ENCODE data around the gene NUP43.
A peak's percentile ranks its signal among the peaks of the same experiment; 100 is the strongest.
"Not testable (repeated sequence)": the region's sequence is repeated elsewhere in the genome, so short reads cannot be mapped to it uniquely, and the experiment has no call there.

Gene NUP43, protein sequence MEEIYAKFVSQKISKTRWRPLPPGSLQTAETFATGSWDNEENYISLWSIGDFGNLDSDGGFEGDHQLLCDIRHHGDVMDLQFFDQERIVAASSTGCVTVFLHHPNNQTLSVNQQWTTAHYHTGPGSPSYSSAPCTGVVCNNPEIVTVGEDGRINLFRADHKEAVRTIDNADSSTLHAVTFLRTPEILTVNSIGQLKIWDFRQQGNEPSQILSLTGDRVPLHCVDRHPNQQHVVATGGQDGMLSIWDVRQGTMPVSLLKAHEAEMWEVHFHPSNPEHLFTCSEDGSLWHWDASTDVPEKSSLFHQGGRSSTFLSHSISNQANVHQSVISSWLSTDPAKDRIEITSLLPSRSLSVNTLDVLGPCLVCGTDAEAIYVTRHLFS

DNA sequence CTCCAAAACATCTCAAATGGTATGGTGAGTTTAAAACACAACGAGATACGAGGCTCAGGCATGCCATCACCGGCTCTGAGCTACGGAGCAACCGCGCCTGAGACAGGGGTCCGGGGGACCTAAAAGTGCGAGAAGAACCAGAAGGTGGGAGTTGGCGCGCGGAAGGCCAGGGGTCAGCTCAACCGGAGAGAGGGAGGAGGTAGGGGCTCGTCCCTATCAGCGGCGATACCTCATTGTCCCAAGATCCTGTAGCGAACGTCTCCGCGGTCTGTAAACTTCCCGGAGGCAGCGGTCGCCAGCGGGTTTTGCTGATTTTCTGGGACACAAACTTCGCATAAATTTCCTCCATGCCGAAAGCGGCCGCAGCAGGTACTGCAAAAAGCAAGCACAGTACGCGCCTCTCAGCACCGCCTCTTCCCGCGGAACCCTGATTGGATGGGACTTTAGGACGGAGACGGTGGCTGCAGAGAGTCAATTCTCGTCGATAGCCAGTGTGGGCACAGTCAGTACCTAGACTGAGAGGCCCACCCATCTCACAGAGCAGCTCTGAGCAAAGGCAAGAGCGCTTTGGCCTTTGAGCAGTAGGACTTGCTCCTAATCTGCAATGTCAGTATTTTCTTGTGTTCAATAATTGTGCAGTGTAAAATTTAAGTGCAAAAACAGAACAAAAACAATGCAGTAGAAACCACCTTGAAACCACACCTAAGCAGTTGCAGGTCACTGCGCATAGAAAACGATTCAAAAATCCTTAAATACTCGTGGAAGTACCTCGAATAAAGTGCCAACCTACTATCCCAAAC, at the start of gene NUP43:
Gene NUP43, minus strand, starts transcription at position 383 of the 800 bp plus-strand sequence. Its CDS starts 34 bp downstream, at position 349.
- peak; percentile 91 for DNase-seq (ENCODE audit: low spot score)

DNA sequence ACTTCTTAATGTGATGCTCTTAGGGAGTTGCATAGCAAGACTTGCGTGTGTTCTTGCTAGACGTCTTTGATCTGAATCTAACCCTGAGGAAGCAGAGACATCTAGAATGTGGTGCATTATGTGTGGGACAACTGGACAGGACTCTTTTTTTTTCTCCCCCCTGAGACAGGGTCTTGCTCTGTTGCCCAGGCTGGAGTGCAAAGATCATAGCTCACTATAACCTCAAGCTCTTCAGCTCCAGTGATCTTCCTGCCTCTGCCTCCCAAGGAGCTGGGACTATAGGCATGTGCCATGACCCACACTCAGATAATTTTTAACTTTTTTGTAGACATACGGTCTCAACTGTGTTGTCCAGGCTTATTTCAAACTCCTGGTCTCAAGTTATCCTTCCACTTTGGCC, 37.2 kb upstream of the NUP43 start:
- DNase-seq (ENCODE audit: low spot score) = no peak

DNA sequence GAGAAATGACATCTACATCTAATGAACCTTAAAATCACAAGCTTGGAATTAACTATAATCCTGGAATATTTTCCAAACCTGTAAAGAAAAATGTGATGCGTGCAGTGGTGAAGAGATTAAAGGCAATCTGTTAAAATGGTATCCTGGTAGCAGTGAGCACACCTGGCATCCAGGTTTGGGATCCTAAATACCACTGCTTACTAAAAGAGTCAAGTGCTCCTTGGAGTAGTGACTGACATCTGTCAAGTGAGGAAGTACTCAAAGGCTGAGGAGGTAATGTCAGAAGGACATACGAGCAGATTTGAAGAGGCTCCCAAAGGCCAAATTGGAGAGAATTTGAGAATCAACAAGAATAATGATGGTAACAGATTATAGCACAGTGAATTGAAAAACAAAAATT, 36.0 kb upstream of the NUP43 start:
- no peak for DNase-seq (ENCODE audit: low spot score)

DNA sequence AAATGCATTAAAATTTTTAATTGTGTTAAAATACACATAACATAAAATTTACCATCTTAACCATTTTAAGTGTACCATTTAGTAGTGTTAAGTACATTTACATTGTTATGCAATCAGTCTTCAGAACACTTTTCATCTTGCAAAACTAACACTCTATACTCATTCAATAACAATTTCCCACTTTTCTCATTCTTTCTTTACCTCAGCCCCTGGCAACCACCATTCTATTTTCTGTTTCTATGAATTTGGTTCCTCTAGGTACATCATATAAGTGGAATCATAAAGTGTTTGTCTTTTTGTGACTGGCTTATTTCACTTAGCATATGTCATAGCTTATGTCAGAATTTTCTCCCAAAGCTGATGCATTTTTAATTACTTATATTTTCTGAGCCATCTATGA, 35.4 kb upstream of the NUP43 start:
- no peak for DNase-seq (ENCODE audit: low spot score)

DNA sequence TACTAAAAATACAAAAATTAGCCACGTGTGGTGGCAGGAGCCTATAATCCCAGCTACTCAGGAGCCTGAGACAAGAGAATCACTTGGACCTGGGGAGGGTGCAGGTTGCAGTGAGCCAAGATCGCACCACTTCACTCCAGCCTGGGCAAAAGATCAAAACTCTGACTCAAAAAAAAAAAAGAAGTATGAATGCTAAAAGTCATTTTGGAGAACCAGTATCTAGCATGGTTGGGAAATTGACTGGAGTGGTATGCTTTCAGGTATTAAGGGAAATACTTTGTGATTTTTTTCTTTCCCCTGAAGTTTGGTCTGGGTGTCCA, 33.3 kb upstream of the NUP43 start:
- DNase-seq (ENCODE audit: low spot score) = no peak

DNA sequence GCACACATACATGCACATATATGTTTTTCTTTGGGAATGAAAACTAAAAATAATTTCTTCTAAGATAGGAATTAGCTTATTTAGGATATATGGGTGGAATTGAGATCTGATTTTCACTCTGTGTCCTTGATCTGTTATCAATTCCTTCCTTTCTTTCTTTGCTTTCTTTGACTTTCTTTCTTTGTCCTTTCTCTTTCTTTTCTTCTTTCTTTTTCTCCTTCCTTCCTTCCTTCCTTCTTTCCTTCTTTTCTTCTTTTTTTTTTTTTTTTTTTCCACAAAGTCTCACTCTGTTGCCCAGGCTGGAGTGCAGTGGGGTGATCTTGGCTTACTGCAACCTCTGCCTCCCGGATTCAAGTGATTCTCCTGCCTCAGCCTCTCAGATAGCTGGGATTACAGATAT, 31.3 kb upstream of the NUP43 start:
- DNase-seq (ENCODE audit: low spot score) = no peak

DNA sequence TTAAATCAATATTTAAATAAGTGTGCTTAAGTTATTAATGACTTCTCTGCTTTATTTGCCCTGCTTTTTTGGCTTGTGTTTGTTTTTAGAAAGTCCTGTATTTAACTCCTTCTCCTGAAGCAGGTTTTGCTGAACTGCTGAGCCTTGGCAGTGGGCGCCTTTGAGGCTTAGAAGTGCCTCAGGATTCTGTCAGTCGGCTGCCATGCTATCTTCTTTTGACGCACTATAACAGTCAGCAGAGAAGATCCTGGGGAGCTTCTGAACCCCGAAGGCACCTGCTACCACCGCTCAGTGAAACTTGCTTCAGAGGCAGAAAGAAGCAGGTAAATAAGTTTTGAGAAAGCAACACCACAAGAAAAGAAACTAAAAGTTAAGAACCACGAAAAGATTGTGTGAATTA, 25.6 kb upstream of the NUP43 start:
- DNase-seq (ENCODE audit: low spot score) = no peak

DNA sequence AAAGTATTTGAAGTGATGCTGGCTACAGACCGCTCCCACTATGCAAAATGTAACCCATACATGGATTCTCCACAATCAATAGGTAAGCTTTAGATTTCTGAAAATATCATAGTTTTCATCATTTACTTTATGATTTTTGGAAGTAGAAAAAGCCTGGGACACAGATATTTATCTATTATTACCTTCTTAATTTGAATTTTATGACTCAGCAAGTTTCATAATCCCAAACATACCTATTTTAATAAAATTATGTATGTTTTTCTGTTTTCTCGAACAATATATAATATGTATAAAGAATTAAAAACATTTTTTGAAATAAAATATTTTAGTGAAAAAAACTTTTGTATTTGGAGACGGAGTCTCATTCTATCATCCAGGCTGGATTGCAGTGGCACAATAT, 24.9 kb upstream of the NUP43 start:
- no peak for DNase-seq (ENCODE audit: low spot score)

DNA sequence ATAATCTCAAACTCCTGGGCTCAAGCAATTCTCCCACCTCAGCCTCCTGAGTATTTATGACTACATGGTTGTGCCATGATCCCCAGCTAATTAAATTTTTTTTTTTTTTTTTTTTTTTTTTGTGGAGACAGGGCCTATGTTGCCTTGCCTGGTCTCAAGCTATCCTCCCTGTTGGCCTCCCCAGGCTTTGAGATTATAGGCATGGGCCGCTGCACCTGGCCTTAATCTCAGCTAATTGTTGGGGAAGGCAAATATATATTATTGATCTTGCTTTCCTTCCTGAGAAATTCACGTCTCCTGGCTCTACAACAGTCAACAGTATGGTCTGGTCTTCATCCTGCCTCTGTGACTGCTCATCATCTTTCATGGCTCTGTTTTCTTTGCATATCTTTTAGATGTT, 23.3 kb upstream of the NUP43 start:
- no peak for DNase-seq (ENCODE audit: low spot score)

DNA sequence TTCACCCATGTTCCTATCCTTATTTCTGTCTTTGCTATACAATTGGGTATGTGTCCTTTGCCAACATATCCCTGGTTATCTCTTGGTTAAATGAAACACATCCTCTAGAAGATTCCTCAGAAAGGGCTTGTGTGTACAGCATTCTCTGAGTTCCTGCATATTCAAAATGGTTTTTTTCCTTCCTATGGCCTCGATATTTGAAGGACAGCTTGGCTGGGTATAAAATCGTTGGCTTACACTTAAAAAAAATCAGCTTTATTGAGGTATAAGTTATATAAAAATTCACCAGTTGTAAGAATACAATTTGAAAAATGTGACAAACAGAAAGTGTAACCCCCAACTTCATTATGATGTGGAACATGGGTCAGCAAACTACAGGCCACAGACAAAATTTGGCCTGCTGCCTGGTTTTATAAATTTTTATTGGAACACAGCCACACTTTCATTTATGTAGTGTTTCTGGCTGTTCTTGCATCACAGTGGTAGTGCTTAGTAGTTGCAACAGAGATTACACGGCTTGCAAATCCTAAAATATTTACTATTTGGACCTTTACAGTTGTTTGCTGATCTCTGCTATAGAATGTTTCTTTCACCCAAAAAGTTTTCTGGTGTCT, 19.9 kb upstream of the NUP43 start:
- DNase-seq (ENCODE audit: low spot score) = no peak

DNA sequence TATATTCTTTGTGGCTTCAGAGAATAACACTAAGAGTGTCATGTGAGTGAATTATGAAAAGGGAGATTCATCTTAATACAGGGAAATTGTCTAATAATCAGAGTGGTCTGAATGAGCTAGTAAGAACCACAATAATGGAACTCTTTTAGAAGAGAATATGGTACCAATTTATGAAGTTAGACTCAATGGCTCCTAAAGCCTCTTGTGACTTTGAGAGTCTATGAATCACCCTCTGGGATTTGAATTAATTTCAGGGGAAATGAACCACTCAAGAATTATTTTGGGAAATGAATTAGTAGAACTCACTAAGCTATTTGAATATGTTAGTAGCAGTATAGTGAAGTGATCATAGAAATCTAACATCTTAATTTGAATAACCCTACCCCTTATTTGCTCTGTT, 17.5 kb upstream of the NUP43 start:
- no peak for DNase-seq (ENCODE audit: low spot score)

DNA sequence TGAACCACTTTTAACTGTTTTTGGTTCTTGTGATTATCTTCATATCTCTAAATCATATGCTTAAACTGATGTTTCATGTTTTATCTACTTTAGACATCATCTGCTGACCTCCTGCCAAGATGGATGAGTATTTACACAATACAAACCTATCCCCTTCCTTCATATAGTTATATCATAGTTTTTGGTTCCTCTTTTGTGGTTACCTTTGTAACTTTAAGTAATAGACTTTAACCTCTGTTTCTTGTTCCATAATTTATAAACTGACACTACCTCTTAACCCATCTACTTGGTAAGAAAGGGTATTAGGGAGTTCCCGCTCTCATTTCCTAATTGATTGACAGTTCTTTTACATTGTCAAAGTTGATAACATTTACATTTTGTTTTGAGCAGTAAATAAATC, 15.1 kb upstream of the NUP43 start:
- no peak for DNase-seq (ENCODE audit: low spot score)

DNA sequence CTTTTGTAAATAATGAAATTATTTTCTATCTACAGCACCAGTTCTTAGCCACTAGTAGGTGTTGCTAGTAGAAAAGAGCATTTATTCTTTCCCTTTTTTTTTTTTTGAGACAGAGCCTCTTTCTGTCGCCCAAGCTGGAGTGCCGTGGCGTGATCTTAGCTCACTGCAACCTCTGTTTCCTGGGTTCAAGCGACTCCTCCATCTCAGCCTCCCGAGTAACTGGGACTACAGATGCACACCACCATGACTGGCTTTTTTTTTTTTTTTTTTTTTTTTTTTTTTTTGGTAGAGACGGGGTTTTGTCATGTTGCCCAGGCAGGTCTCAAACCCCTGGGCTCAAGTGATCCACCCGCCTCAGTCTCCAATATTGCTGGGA, 9.9 kb upstream of the NUP43 start:
- no peak for DNase-seq (ENCODE audit: low spot score)

DNA sequence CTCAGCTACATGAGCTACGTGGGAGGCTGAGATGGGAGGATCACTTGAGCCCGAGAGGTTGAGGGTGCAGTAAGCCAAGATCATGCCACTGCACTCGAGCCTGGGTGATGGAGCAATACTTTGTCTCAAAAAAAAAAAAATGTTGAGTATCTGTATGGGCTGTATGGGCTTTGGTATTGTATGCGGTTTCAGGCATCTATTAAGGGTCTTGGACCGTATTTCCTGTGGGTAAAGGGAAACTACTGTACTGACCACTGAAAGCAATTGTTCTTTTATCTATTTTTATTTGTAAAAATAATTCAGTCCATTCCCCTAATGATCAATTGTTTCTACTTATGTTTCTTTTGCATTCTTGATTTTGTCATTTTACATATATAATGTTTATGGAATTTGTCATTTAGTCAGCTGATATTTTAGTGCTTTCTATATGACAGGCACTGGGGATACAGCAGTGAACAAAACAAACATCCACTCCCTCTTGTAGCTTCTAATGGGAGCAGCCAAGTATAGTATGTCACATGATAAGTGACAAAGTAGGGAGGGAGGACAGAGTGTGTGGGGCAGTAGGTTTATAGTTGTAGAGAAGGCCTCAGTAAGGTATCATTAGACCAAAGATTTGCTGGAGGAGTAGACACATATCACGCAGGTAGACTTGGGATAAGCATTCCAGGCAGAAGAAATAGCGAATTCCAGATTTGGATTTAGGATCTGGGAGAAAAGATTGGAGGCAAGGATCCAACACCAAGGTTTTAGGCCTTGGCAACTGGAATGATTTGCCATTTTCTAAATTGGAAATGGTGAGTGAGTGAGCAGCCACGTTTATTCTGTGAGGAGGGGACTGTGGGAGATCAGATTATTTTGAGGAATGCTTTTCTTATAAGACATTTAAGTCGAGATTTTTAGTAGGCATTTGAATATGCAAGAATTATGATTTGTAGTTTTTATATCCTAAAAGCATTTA, 9.3 kb upstream of the NUP43 start:
- DNase-seq (ENCODE audit: low spot score) = no peak

DNA sequence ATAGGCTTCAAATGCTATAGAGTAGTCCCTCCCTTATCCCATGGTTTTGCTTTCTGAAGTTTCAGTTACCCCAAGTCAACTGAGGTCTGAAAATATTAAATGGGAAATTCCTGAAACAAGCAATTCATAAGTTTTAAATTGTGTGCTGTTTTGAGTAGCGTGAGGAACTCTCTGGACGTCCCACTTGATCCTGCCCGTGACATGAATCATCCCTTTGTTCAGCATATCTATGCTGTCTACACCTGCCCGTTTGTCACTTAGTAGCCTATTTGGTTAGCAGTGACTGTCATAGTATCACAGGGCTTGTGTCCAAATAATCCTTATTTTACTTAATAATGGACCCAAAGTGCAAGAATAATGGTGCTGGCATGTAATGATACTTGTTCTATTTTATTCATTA, 8.2 kb upstream of the NUP43 start:
- no peak for DNase-seq (ENCODE audit: low spot score)

DNA sequence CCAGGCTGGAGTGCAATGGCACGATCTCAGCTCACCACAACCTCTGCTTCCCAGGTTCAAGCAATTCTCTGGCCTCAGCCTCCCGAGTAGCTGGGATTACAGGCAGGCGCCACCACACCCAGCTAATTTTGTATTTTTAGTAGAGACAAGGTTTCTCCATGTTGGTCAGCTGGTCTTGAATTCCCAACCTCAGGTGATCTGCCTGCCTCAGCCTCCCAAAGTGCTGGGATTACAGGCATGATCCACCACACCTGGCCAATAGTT, 7.0 kb upstream of the NUP43 start:
- not testable (repeated sequence) for DNase-seq (ENCODE audit: low spot score)

DNA sequence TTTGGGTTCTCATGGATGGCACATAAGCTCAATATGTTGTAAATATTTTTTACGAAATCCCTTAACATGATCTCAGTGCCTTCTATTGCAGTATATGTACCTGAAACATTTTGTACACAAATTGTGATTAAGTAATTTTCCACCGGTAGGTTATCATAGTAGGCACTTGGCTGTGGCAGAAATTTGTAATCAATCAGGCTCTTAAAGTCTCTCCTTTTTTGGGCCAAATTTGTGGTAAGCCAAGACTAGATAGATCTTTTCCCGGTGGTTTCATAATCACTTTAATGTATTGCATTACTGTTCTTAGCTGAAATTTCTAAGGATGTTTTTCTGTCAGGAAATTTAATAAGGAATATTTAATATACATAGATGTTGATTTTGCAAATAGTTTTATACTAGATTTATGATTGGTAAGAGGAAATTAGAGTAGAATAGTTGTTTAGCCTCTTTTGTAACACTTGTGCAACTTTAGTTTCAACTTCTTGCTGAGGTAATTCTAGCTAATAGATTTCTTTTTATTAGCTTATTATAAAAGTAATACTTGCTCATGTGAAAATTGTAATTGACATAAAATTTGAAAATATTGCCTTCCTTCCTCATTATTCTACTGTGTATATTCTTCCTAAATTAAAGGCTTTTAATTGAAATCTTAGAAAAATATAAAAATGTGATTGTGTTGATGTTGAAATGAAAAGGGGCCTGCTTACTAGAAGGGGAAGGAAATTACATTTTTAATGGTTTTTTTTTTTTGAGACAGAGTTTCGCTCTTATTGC, 6.5 kb upstream of the NUP43 start:
- DNase-seq (ENCODE audit: low spot score) = no peak

DNA sequence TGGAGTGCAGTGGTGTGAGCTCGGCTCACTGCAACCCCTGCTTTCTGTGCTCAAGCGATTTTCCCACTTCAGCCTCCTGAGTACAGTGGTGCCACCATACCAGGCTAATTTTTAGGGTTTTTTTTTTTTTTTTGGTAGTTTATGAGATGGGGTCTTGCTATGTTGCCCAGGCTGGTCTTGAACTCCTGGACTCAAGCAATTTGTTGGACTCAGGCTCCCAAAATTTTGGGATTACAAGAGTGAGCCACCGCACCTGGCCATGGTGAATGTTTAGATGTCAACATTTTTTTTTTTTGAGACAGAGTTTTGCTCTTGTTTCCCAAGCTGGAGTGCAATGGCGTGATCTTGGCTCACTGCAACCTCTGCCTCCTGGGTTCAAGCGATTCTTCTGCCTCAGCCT, 5.6 kb upstream of the NUP43 start:
- not testable (repeated sequence) for DNase-seq (ENCODE audit: low spot score)

DNA sequence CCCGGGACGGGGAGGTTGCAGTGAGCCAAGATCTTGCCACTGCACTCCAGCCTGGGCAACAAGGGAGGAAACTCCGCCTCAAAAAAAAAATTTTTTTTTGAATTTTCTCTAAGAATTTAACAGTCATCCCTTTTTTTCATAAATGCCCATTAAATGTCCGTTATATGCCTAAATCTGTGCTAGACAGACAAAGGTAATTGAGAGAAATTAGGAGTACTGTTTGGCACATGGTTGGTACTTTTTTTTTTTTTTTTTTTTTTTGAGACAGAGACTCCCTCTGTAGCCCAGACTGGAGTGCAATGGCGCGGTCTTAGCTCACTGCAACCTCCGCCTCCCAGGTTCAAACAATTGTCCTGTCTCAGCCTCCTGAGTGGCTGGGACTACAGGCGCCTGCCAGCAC, 4.9 kb upstream of the NUP43 start:
- no peak for DNase-seq (ENCODE audit: low spot score)

DNA sequence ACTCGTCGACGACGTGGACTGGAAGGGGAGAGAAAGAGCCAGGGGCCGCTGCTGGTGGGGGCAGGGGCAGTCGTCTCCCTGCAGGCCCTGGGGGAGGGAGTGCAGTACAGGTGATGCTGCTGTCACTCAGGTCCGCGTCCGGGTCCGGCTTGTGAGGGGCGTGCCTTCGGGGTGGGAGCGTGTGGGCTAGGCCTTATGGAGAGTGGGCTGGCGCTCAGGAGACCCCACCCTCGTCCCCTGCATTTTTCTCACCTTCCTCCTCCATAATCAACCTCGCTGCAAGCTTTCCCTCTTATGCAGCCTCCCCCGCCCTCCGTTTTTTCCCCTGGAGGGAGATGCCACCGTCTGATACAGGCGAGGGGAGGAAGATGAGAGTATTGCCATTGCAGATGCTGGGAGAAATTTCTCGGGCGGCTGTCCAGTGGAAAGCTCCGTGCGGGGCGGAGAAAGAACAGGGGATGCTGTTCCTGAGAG, 3.8 kb upstream of the NUP43 start:
- peak; percentile 24 for DNase-seq (ENCODE audit: low spot score)

DNA sequence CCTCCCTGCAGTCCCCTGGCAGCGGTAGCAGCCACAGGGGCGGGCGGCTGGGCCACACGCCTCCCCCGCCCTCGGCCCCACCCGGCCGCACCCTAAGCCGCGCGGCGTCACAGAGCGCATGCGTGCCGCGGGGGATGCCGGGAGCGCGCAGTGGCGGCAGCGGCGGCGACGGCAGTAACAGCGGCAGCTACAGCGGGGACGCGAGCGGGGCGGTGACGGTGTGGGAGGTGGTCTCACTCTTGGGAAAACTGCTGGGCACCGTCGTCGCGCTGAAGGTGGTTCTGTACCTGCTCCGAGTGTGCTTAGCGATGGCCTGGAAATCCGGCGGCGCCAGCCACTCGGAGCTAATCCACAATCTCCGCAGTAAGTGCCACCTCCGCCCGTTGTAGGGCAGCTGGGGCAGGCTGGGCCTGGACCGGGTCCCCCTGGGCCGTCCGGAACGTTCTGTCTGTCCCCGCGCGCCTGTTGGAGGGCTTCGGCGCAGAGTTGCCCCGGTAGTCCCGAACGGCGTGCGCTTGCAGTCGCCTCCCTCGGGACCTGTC, 3.3 kb upstream of the NUP43 start, which contains the start of gene PCMT1:
Gene PCMT1, plus strand, starts transcription at position 148 of the 542 bp plus-strand sequence. Its CDS starts 161 bp downstream, at position 309.
- DNase-seq (ENCODE audit: low spot score) = peak; percentile 88

All from CD4-positive, alpha-beta T cell treated with Interleukin-6 at 100 ng/mL for 8 hours (primary cell).